ENCODE data around the gene RASAL3.
"Not testable (repeated sequence)": the region's sequence is repeated elsewhere in the genome, so short reads cannot be mapped to it uniquely, and the experiment has no call there.

The RASAL3 gene

GRCh38 chr19:15464394-15465385 lies at the start of gene RASAL3:
RASAL3 (minus strand) TSS chr19:15464544; CDS start chr19:15464358, 186 bp downstream.
- DNase-seq: peak; percentile 91

- no peak for DNase-seq
These were observed 47.5 kb upstream of the RASAL3 start for GRCh38 chr19:15511671-15512424.

GRCh38 chr19:15508035-15508710 lies 43.8 kb upstream of the RASAL3 start, which contains the start of gene CYP4F22:
CYP4F22 (plus strand) TSS chr19:15508525; CDS start chr19:15525337, 16,812 bp downstream.
- no peak for DNase-seq

- no peak for DNase-seq
These were observed 43.0 kb upstream of the RASAL3 start for GRCh38 chr19:15507068-15508034.

GRCh38 chr19:15506074-15506571 lies 41.8 kb upstream of the RASAL3 start:
- DNase-seq: no peak

GRCh38 chr19:15502264-15502663 lies 37.9 kb upstream of the RASAL3 start:
- DNase-seq: no peak

GRCh38 chr19:15501596-15501995 lies 37.3 kb upstream of the RASAL3 start:
- DNase-seq: no peak

GRCh38 chr19:15498910-15499309 lies 34.6 kb upstream of the RASAL3 start:
- DNase-seq: no peak

- DNase-seq: no peak
These were observed 34.0 kb upstream of the RASAL3 start for GRCh38 chr19:15498156-15498858.

- DNase-seq: no peak
These were observed 30.8 kb upstream of the RASAL3 start for GRCh38 chr19:15495151-15495550.

- no peak for DNase-seq
These were observed 24.3 kb upstream of the RASAL3 start for GRCh38 chr19:15488489-15489226.

- DNase-seq: no peak
These were observed 22.7 kb upstream of the RASAL3 start for GRCh38 chr19:15487038-15487437.

GRCh38 chr19:15485768-15486167 lies 21.4 kb upstream of the RASAL3 start:
- DNase-seq: not testable (repeated sequence)

GRCh38 chr19:15480996-15481395 lies 16.7 kb upstream of the RASAL3 start:
- not testable (repeated sequence) for DNase-seq

GRCh38 chr19:15479391-15480345 lies 15.3 kb upstream of the RASAL3 start, which contains the start of gene PGLYRP2:
PGLYRP2 (minus strand) TSS chr19:15479501; CDS start chr19:15479371, 130 bp downstream.
- peak; percentile 46 for DNase-seq

- peak; percentile 20 for DNase-seq
These were observed 12.0 kb upstream of the RASAL3 start for GRCh38 chr19:15476325-15476724.

- DNase-seq: no peak
These were observed 11.3 kb upstream of the RASAL3 start for GRCh38 chr19:15475611-15476010.

GRCh38 chr19:15475169-15475568 lies 10.8 kb upstream of the RASAL3 start:
- DNase-seq: no peak

GRCh38 chr19:15473821-15474220 lies 9.5 kb upstream of the RASAL3 start:
- not testable (repeated sequence) for DNase-seq
